Keratinocyte (primary cell): Measurements from ENCODE around the gene SYT12. TPM values are rescaled to one million over a fixed set of nuclear protein-coding genes. Genes with fewer than 3 reads are reported as not detected.

Experiments used
- DNase-seq: peaks from one replicate; pipeline ENCODE4 v3.0.0-alpha.2; 2011; ENCODE audit warnings: low read depth, missing footprints, low spot score
- FAIRE-seq: peaks from 2 replicates; lab custom pipeline; 2011; peaks lifted over from hg19 to GRCh38; lab: Jason Lieb, UNC
- H2AFZ ChIP-seq: 2 replicates; pipeline ENCODE4 v1.6.0; 2012; ENCODE audit warnings: low read length, control low read depth, inconsistent platforms; ENCODE audit not compliant: control insufficient read depth
- H3K27ac ChIP-seq: 2 replicates; pipeline ENCODE4 v1.5.1; 2011; ENCODE audit warnings: low read length; ENCODE audit not compliant: control insufficient read depth, insufficient read depth
- H3K27me3 ChIP-seq: 3 replicates; pipeline ENCODE4 v1.6.0; 2011; ENCODE audit warnings: low read length; ENCODE audit not compliant: control insufficient read depth, insufficient read depth; ENCODE audit errors: extremely low read depth
- H3K36me3 ChIP-seq, 2 experiments: 2 replicates in 1 of 2; 3 replicates in 1 of 2; pipeline ENCODE4 v1.5.1; 2011; ENCODE audit warnings: low read length in 2 of 2, mild to moderate bottlenecking in 1 of 2; ENCODE audit not compliant: control insufficient read depth in 2 of 2, insufficient read depth in 2 of 2; ENCODE audit errors: extremely low read depth in 1 of 2
- H3K4me1 ChIP-seq: 3 replicates; pipeline ENCODE4 v1.5.1; 2011; ENCODE audit warnings: low read length; ENCODE audit not compliant: control insufficient read depth, insufficient read depth; ENCODE audit errors: extremely low read depth
- H3K4me2 ChIP-seq: 3 replicates; pipeline ENCODE4 v1.6.0; 2011; ENCODE audit warnings: low read depth, low read length; ENCODE audit not compliant: control insufficient read depth, insufficient read depth; ENCODE audit errors: extremely low read depth
- H3K4me3 ChIP-seq, 3 experiments: fragments of 200-600 bp in 1 of 3; sonication (generic) in 1 of 3; 2 replicates in 2 of 3; 3 replicates in 1 of 3; pipeline ENCODE4 v1.5.1; 2011 to 2016; ENCODE audit warnings: low read length in 3 of 3, mild to moderate bottlenecking in 3 of 3, control low read depth in 2 of 3, inconsistent platforms in 1 of 3, low read depth in 1 of 3, mixed read lengths in 1 of 3, mixed run types in 1 of 3, moderate library complexity in 1 of 3; ENCODE audit not compliant: control insufficient read depth in 2 of 3, insufficient read depth in 2 of 3; ENCODE audit errors: extremely low read depth in 1 of 3
- H3K79me2 ChIP-seq: 2 replicates; pipeline ENCODE4 v1.6.0; 2012; ENCODE audit warnings: low read length; ENCODE audit not compliant: control insufficient read depth, insufficient read depth
- H3K9ac ChIP-seq: 3 replicates; pipeline ENCODE4 v1.6.0; 2011; ENCODE audit warnings: low read length; ENCODE audit not compliant: control insufficient read depth, insufficient read depth; ENCODE audit errors: extremely low read depth
- H3K9me1 ChIP-seq: 3 replicates; pipeline ENCODE4 v1.6.0; 2011; ENCODE audit warnings: low read length; ENCODE audit not compliant: control insufficient read depth, insufficient read depth; ENCODE audit errors: extremely low read depth
- H3K9me3 ChIP-seq: 2 replicates; pipeline ENCODE4 v1.5.1; 2012; ENCODE audit warnings: low read depth, low read length; ENCODE audit not compliant: control insufficient read depth
- H4K20me1 ChIP-seq: 3 replicates; pipeline ENCODE4 v1.6.0; 2011; ENCODE audit warnings: low read length; ENCODE audit not compliant: control insufficient read depth, insufficient read depth; ENCODE audit errors: extremely low read depth
- EZH2 ChIP-seq: IDR thresholded peaks from one replicate; pipeline ENCODE4 v1.6.1; 2012; ENCODE audit warnings: inconsistent platforms, mild to moderate bottlenecking, low read length, moderate library complexity
- dilution Hi-C: fragments of 300-500 bp; cut with MboI; formaldehyde crosslinking; loops from one replicate; pipeline ENCODE4 v1.7.0; 2020; ENCODE audit warnings: low sequenced_read_pairs; ENCODE audit not compliant: extremely low pct_ligation_motif_present
- polyA plus RNA-seq, 5 experiments: library from polyadenylated mRNA; depleted of rRNA in 3 of 5; stranded (reverse) in 3 of 5; stranded (forward) in 1 of 5; unstranded in 1 of 5; fragments of >200 nt; gene quantifications; 1 replicate in 1 of 5; 2 replicates in 3 of 5; 3 replicates in 1 of 5; pipeline versions ENCODE4 v1.2.1 to v1.2.3, GENCODE V29; 2011 to 2012; ENCODE audit warnings: missing spikeins in 2 of 5, low read depth in 1 of 5, low replicate concordance in 1 of 5
- TF ChIP-seq, protein P1 (sequence below), 3 experiments: IDR thresholded peaks in 1 of 3; conservative IDR thresholded peaks in 1 of 3; optimal IDR thresholded peaks in 1 of 3; 2 replicates in 2 of 3; 3 replicates in 1 of 3; pipeline versions ENCODE3 to v1.5.1; 2011; ENCODE audit warnings: low read length in 3 of 3, mild to moderate bottlenecking in 3 of 3, moderate library complexity in 2 of 3, control low read depth in 1 of 3, inconsistent platforms in 1 of 3; ENCODE audit not compliant: insufficient read depth in 2 of 3; ENCODE audit errors: extremely low read depth in 1 of 3

The SYT12 gene
- polyA plus RNA-seq, 1 donor (not counting 4 experiments of a cell fraction or from before 2014, with no cell fraction given): 0.05 TPM

- H3K27ac ChIP-seq: no peak overlapping the region
- H3K36me3 ChIP-seq: no peaks in the 10 kb centered on the region
- H3K27me3 ChIP-seq: peaks cover 29% of the 10 kb centered on the region
- no peak overlapping the region for H3K4me2 ChIP-seq
- no peaks in the 10 kb centered on the region for H4K20me1 ChIP-seq
- no peak for DNase-seq
- TF ChIP-seq, protein P1, sequence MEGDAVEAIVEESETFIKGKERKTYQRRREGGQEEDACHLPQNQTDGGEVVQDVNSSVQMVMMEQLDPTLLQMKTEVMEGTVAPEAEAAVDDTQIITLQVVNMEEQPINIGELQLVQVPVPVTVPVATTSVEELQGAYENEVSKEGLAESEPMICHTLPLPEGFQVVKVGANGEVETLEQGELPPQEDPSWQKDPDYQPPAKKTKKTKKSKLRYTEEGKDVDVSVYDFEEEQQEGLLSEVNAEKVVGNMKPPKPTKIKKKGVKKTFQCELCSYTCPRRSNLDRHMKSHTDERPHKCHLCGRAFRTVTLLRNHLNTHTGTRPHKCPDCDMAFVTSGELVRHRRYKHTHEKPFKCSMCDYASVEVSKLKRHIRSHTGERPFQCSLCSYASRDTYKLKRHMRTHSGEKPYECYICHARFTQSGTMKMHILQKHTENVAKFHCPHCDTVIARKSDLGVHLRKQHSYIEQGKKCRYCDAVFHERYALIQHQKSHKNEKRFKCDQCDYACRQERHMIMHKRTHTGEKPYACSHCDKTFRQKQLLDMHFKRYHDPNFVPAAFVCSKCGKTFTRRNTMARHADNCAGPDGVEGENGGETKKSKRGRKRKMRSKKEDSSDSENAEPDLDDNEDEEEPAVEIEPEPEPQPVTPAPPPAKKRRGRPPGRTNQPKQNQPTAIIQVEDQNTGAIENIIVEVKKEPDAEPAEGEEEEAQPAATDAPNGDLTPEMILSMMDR (optimal IDR thresholded peaks at IDR 0.05 in 1 of 3, IDR thresholded peaks at IDR 0.05 in 1 of 3, conservative IDR thresholded peaks at IDR 0.05 in 1 of 3; ENCODE audit: extremely low read depth in 1 of 3, insufficient read depth in 2 of 3, low read length in 3 of 3): no peak
- TF ChIP-seq EZH2: no peak
- H3K4me3 ChIP-seq: no peak overlapping the region
- H2AFZ ChIP-seq: no peak overlapping the region
- H3K9ac ChIP-seq: no peak overlapping the region
- dilution Hi-C loops: no loop called here
- no peaks in the 10 kb centered on the region for H3K9me3 ChIP-seq
- peaks cover 7% of the 10 kb centered on the region for H3K4me1 ChIP-seq
- FAIRE-seq: no peak
- no peaks in the 10 kb centered on the region for H3K79me2 ChIP-seq
- no peaks in the 10 kb centered on the region for H3K9me1 ChIP-seq
Observed at GRCh38 chr11:67041602-67042001, 18.7 kb downstream of the SYT12 start.

- H3K27me3 ChIP-seq: peaks cover 29% of the 10 kb centered on the region
- peaks cover 7% of the 10 kb centered on the region for H3K4me1 ChIP-seq
- H4K20me1 ChIP-seq: no peaks in the 10 kb centered on the region
- H3K9ac ChIP-seq: no peak overlapping the region
- H3K9me3 ChIP-seq: no peaks in the 10 kb centered on the region
- dilution Hi-C loops: no loop called here
- no peaks in the 10 kb centered on the region for H3K79me2 ChIP-seq
- DNase-seq: no peak
- no peaks in the 10 kb centered on the region for H3K9me1 ChIP-seq
- H3K4me2 ChIP-seq: no peak overlapping the region
- no peak overlapping the region for H3K4me3 ChIP-seq
- no peaks in the 10 kb centered on the region for H3K36me3 ChIP-seq
- no peak overlapping the region for H2AFZ ChIP-seq
- no peak overlapping the region for H3K27ac ChIP-seq
- TF ChIP-seq, protein P1 (optimal IDR thresholded peaks at IDR 0.05 in 1 of 3, IDR thresholded peaks at IDR 0.05 in 1 of 3, conservative IDR thresholded peaks at IDR 0.05 in 1 of 3; ENCODE audit: extremely low read depth in 1 of 3, insufficient read depth in 2 of 3, low read length in 3 of 3): no peak
- no peak for TF ChIP-seq EZH2
- no peak for FAIRE-seq
Observed at GRCh38 chr11:67043572-67044349, 20.8 kb downstream of the SYT12 start.
